Endodermal cell (in vitro differentiated cells): ENCODE results near the gene GPR119. TPM values are rescaled to one million over a fixed set of nuclear protein-coding genes. Genes with fewer than 3 reads are reported as not detected.

Experiments used
- DNase-seq: peaks from one replicate; pipeline ENCODE4 v3.0.0-alpha.2; 2017
- H3K27ac ChIP-seq: 2 replicates; pipeline ENCODE4 v1.5.1; 2013; ENCODE audit warnings: mild to moderate bottlenecking, low read depth, low read length, moderate library complexity
- H3K27me3 ChIP-seq: 2 replicates; pipeline ENCODE4 v1.6.1; 2013; ENCODE audit warnings: mild to moderate bottlenecking, low read length, moderate library complexity; ENCODE audit not compliant: insufficient read depth, control insufficient read depth, poor library complexity, severe bottlenecking
- H3K36me3 ChIP-seq: 2 replicates; pipeline ENCODE4 v1.7.0; 2013; ENCODE audit warnings: mild to moderate bottlenecking, low read length, moderate library complexity; ENCODE audit not compliant: control insufficient read depth, insufficient read depth
- H3K4me1 ChIP-seq: one replicate; pipeline ENCODE4 v1.7.0; 2013; ENCODE audit warnings: low read length; ENCODE audit not compliant: control insufficient read depth, insufficient read depth
- H3K4me3 ChIP-seq: 2 replicates; pipeline ENCODE4 v1.5.1; 2013; ENCODE audit warnings: mild to moderate bottlenecking, low read length, moderate library complexity
- H3K9ac ChIP-seq: 2 replicates; pipeline ENCODE4 v1.6.1; 2013; ENCODE audit warnings: mild to moderate bottlenecking, low read length, moderate library complexity; ENCODE audit not compliant: poor library complexity, severe bottlenecking; ENCODE audit errors: extremely low read depth
- H3K9me3 ChIP-seq: 2 replicates; pipeline ENCODE4 v1.6.1; 2013; ENCODE audit warnings: mild to moderate bottlenecking, low read length, moderate library complexity; ENCODE audit not compliant: control insufficient read depth
- H3K27ac Mint-ChIP-seq: 2 replicates; pipeline ENCODE4 v1.8.0; 2020; ENCODE audit warnings: mixed read lengths
- H3K27me3 Mint-ChIP-seq: 2 replicates; pipeline ENCODE4 v1.8.0; 2021; ENCODE audit warnings: mild to moderate bottlenecking, mixed read lengths; ENCODE audit not compliant: insufficient read depth
- H3K36me3 Mint-ChIP-seq: 2 replicates; pipeline ENCODE4 v1.8.0; 2020; ENCODE audit warnings: low read depth, mixed read lengths
- H3K4me1 Mint-ChIP-seq: 2 replicates; pipeline ENCODE4 v1.8.0; 2020; ENCODE audit warnings: mixed read lengths
- H3K4me3 Mint-ChIP-seq: 2 replicates; pipeline ENCODE4 v1.8.0; 2020; ENCODE audit warnings: mild to moderate bottlenecking, moderate library complexity, mixed read lengths
- H3K9me3 Mint-ChIP-seq: 2 replicates; pipeline ENCODE4 v1.8.0; 2020; ENCODE audit warnings: mild to moderate bottlenecking, mixed read lengths
- CTCF ChIP-seq: fragments of 200-600 bp; sonication (generic); conservative IDR thresholded peaks from 2 replicates; pipeline ENCODE4 v1.5.0; 2021; ENCODE audit warnings: antibody characterized with exemption, mild to moderate bottlenecking
- WGBS, 2 experiments: methylation state at CpG; one replicate each; pipeline versions ENCODE4 v1.1.5 to v1.1.7; 2013; ENCODE audit warnings: missing lambda C conversion rate in 2 of 2, mixed read lengths in 1 of 2; ENCODE audit not compliant: insufficient coverage in 1 of 2, insufficient read length in 1 of 2; 5-methylcytosine and 5-hydroxymethylcytosine counted together
- total RNA-seq, 2 donors: library from RNA; stranded (reverse); fragmentation: NEBNext Ultra II Directional in 1 of 2; extraction: Animal tissue kit (Norgen Biotek cat#: 25700) in 1 of 2; gene quantifications; 2 replicates in 1 of 2; 3 replicates in 1 of 2; pipeline ENCODE4 v1.2.1, GENCODE V29; 2021

Gene GPR119
- total RNA-seq, 2 donors from 2014 or later, result not detected

GRCh38 chrX:130336531-130336930 lies 48.9 kb downstream of the GPR119 start:
- no peaks in the 10 kb centered on the region for H3K36me3 Mint-ChIP-seq
- H3K4me3 ChIP-seq, result no peak overlapping the region
- no peak overlapping the region for H3K9ac ChIP-seq
- no peak overlapping the region for H3K4me3 Mint-ChIP-seq
- H3K27me3 ChIP-seq, result no peaks in the 10 kb centered on the region
- H3K27ac ChIP-seq, result no peak overlapping the region
- no peaks in the 10 kb centered on the region for H3K36me3 ChIP-seq
- H3K27ac Mint-ChIP-seq, result no peak overlapping the region
- H3K9me3 ChIP-seq, result no peaks in the 10 kb centered on the region
- no peaks in the 10 kb centered on the region for H3K4me1 ChIP-seq
- DNase-seq, result no peak
- no peak for TF ChIP-seq CTCF
- peaks cover 21% of the 10 kb centered on the region for H3K9me3 Mint-ChIP-seq
- peaks cover 8% of the 10 kb centered on the region for H3K4me1 Mint-ChIP-seq
- 88% methylated on average over 4 of the region's 4 CpGs; no CpG with 5 or more reads in 1 of the 2 experiments for WGBS, 2 experiments
- no peaks in the 10 kb centered on the region for H3K27me3 Mint-ChIP-seq

Other genes with a start within 250 kb of the GPR119 start
- 10 to 100 TPM; 53.7 to 58.7 TPM for gene AIFM1, start 219.8 kb downstream of the GPR119 start, total RNA-seq
- not detected for gene RAB33A, start 213.7 kb downstream of the GPR119 start, total RNA-seq
- gene ZNF280C, start 116.8 kb downstream of the GPR119 start, total RNA-seq, result 10 to 100 TPM; 15.4 to 15.7 TPM
- gene SLC25A14, start 45.8 kb downstream of the GPR119 start, total RNA-seq, result 10 to 100 TPM; 14.1 to 16.4 TPM
- 10 to 100 TPM; 28.3 to 33.1 TPM for gene RBMX2, start 16.3 kb upstream of the GPR119 start, total RNA-seq